SKM-1 (cell line): ENCODE results near the gene ADCYAP1R1.

Experiments used
- DNase-seq: peaks from one replicate; lab custom pipeline; 2025; ENCODE audit not compliant: unreplicated experiment; lab: John Stamatoyannopoulos, UW

The ADCYAP1R1 gene

GRCh38 chr7:31067491-31067890 is 15.4 kb downstream of the ADCYAP1R1 start:
- no peak for DNase-seq

GRCh38 chr7:31068006-31068675 is 16.0 kb downstream of the ADCYAP1R1 start:
- no peak for DNase-seq

GRCh38 chr7:31069860-31070555 is 17.9 kb downstream of the ADCYAP1R1 start:
- DNase-seq, result no peak

- DNase-seq, result no peak
These were observed 19.0 kb downstream of the ADCYAP1R1 start for GRCh38 chr7:31070991-31071644.

GRCh38 chr7:31071645-31072029 is 19.5 kb downstream of the ADCYAP1R1 start:
- no peak for DNase-seq

- no peak for DNase-seq
These were observed 21.4 kb downstream of the ADCYAP1R1 start for GRCh38 chr7:31073326-31074119.

GRCh38 chr7:31074120-31074383 is 21.9 kb downstream of the ADCYAP1R1 start:
- DNase-seq, result no peak

- no peak for DNase-seq
These were observed 22.4 kb downstream of the ADCYAP1R1 start for GRCh38 chr7:31074403-31075085.

- no peak for DNase-seq
These were observed 22.9 kb downstream of the ADCYAP1R1 start for GRCh38 chr7:31075086-31075405.

- DNase-seq, result no peak
These were observed 23.9 kb downstream of the ADCYAP1R1 start for GRCh38 chr7:31076051-31076450.

GRCh38 chr7:31076641-31077310 is 24.7 kb downstream of the ADCYAP1R1 start:
- no peak for DNase-seq

GRCh38 chr7:31077484-31078362 is 25.6 kb downstream of the ADCYAP1R1 start:
- DNase-seq, result no peak

GRCh38 chr7:31078363-31078990 is 26.4 kb downstream of the ADCYAP1R1 start:
- DNase-seq, result no peak

GRCh38 chr7:31079126-31079823 is 27.2 kb downstream of the ADCYAP1R1 start:
- no peak for DNase-seq

- DNase-seq, result no peak
These were observed 27.9 kb downstream of the ADCYAP1R1 start for GRCh38 chr7:31079824-31080511.

- DNase-seq, result no peak
These were observed 28.7 kb downstream of the ADCYAP1R1 start for GRCh38 chr7:31080763-31081162.

GRCh38 chr7:31082017-31082416 is 29.9 kb downstream of the ADCYAP1R1 start:
- no peak for DNase-seq

- no peak for DNase-seq
These were observed 30.3 kb downstream of the ADCYAP1R1 start for GRCh38 chr7:31082447-31082846.
